Tibial artery (tissue), 4 donors: Measurements from ENCODE around the gene DNAJC4.

Experiments
- DNase-seq, 2 donors: peaks; one replicate each; pipeline ENCODE4 v3.0.0-alpha.2; 2019
- H3K27ac ChIP-seq, 2 donors: fragments of 200-600 bp; sonication (generic) in 1 of 2; 1 replicate in 1 of 2; 2 replicates in 1 of 2; pipeline ENCODE4 v1.5.1; 2018 to 2019; ENCODE audit warnings: mild to moderate bottlenecking in 1 of 2
- H3K27me3 ChIP-seq, 2 donors: fragments of 200-600 bp; sonication (generic) in 1 of 2; one replicate each; pipeline versions ENCODE4 v1.5.1 to v1.6.0; 2016 to 2019
- H3K36me3 ChIP-seq, 3 donors: fragments of 200-600 bp; sonication (generic) in 2 of 3; one replicate each; pipeline ENCODE4 v1.5.1; 2016 to 2019; ENCODE audit warnings: mild to moderate bottlenecking in 2 of 3
- H3K4me1 ChIP-seq, 4 donors: fragments of 200-600 bp; sonication (generic) in 2 of 4; 1 replicate in 3 of 4; 2 replicates in 1 of 4; pipeline ENCODE4 v1.5.1; 2016 to 2019
- H3K4me3 ChIP-seq, 2 donors: fragments of 200-600 bp; sonication (generic) in 1 of 2; 1 replicate in 1 of 2; 2 replicates in 1 of 2; pipeline ENCODE4 v1.5.1; 2018 to 2019; ENCODE audit warnings: mild to moderate bottlenecking in 2 of 2
- H3K9me3 ChIP-seq, 3 donors: fragments of 200-600 bp; sonication (generic) in 1 of 3; one replicate each; pipeline ENCODE4 v1.5.1; 2016 to 2019
- CTCF ChIP-seq, 2 experiments: fragments of 200-600 bp in 1 of 2; fragments of 450-650 bp in 1 of 2; IDR thresholded peaks; one replicate each; pipeline ENCODE4 v1.5.1; 2017 to 2019; ENCODE audit warnings: antibody characterized with exemption in 2 of 2, mild to moderate bottlenecking in 1 of 2, moderate library complexity in 1 of 2
- intact Hi-C: fragments of 100-400 bp; cut with DNase I; formaldehyde crosslinking; loops from one replicate; pipeline ENCODE4 v1.15.0; 2023; ENCODE audit warnings: low total_unique reads

DNAJC4 gene

GRCh38 chr11:64201543-64201942 lies 28.8 kb upstream of the DNAJC4 start:
- Histone ChIP-seq H3K27ac (no peak overlapping the region), H3K9me3 (no peaks in the 10 kb centered on the region), H3K4me1 (peaks cover 0 to 8% (median 2%) of the 10 kb centered on the region in 4 donors), H3K36me3 (peaks cover 69 to 95% (median 85%) of the 10 kb centered on the region in 3 donors), H3K4me3 (no peak overlapping the region), H3K27me3 (no peaks in the 10 kb centered on the region)
- TF ChIP-seq CTCF (IDR thresholded peaks at IDR 0.05), result no peak
- DNase-seq, result no peak
- intact Hi-C loops, result no loop called here

GRCh38 chr11:64202992-64203391 lies 27.4 kb upstream of the DNAJC4 start:
- no peaks in the 10 kb centered on the region for H3K27me3 ChIP-seq
- intact Hi-C loops, result no loop called here
- no peak for DNase-seq
- peaks cover 54 to 93% (median 70%) of the 10 kb centered on the region in 3 donors for H3K36me3 ChIP-seq
- no peaks in the 10 kb centered on the region for H3K9me3 ChIP-seq
- H3K27ac ChIP-seq, result no peak overlapping the region
- peaks cover 0 to 8% (median 2%) of the 10 kb centered on the region in 4 donors for H3K4me1 ChIP-seq
- TF ChIP-seq CTCF (IDR thresholded peaks at IDR 0.05), result no peak
- no peak overlapping the region for H3K4me3 ChIP-seq

GRCh38 chr11:64203421-64204079 lies 26.8 kb upstream of the DNAJC4 start:
- Histone ChIP-seq H3K27ac (no peak overlapping the region), H3K9me3 (no peaks in the 10 kb centered on the region), H3K4me1 (peaks cover 0 to 8% (median 2%) of the 10 kb centered on the region in 4 donors), H3K4me3 (no peak overlapping the region), H3K36me3 (peaks cover 49 to 88% (median 65%) of the 10 kb centered on the region in 3 donors), H3K27me3 (no peaks in the 10 kb centered on the region)
- intact Hi-C loops, result loop anchor here (2.0 kb wide), 1 partner anchor 97 kb away; the partner anchor contains the start of gene CATSPERZ
- TF ChIP-seq CTCF (IDR thresholded peaks at IDR 0.05), result no peak
- DNase-seq, result no peak

GRCh38 chr11:64204080-64204440 lies 26.3 kb upstream of the DNAJC4 start:
- DNase-seq, result no peak
- H3K36me3 ChIP-seq, result peaks cover 44 to 83% (median 60%) of the 10 kb centered on the region in 3 donors
- TF ChIP-seq CTCF (IDR thresholded peaks at IDR 0.05), result no peak
- H3K4me3 ChIP-seq, result no peak overlapping the region
- peaks cover 0 to 8% (median 2%) of the 10 kb centered on the region in 4 donors for H3K4me1 ChIP-seq
- intact Hi-C loops, result loop anchor here (2.0 kb wide), 1 partner anchor 97 kb away; the partner anchor contains the start of gene CATSPERZ
- H3K27ac ChIP-seq, result no peak overlapping the region
- no peaks in the 10 kb centered on the region for H3K27me3 ChIP-seq
- no peaks in the 10 kb centered on the region for H3K9me3 ChIP-seq

- no peaks in the 10 kb centered on the region for H3K27me3 ChIP-seq
- no peaks in the 10 kb centered on the region for H3K9me3 ChIP-seq
- DNase-seq, result peak; percentile 88 to 93
- H3K36me3 ChIP-seq, result peaks cover 44 to 78% (median 57%) of the 10 kb centered on the region in 3 donors
- peaks cover 0 to 8% (median 2%) of the 10 kb centered on the region in 4 donors for H3K4me1 ChIP-seq
- H3K27ac ChIP-seq, result no peak overlapping the region
- H3K4me3 ChIP-seq, result no peak overlapping the region
- peak; percentile 68 to 71 for TF ChIP-seq CTCF (IDR thresholded peaks at IDR 0.05)
- intact Hi-C loops, result loop anchor here (2.0 kb wide), 1 partner anchor 96 kb away; the partner anchor contains the start of gene CATSPERZ
Observed at GRCh38 chr11:64204464-64204989, 25.8 kb upstream of the DNAJC4 start.
